ENCODE measurements around the gene GLG1.
"Not testable (repeated sequence)": the region's sequence is repeated elsewhere in the genome, so short reads cannot be mapped to it uniquely, and the experiment has no call there.

DNA sequence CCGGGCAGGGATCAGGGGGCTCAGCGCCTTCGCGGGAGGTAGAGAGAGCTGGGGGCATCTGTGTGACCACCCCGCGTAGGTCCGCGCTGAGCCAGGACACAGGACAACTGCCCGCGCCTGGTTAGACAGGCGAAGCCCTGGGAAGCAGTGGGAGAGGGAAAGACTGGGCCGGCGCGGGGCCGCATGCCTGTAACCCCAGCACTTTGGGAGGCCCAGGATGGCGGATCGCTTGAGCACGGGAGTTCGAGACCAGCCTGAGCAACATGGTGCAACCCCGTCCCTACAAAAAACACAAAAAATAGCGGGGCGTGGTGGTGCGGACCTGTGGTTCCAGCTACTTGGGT is 199.6 kb downstream of the GLG1 start:
- not testable (repeated sequence) for TF ChIP-seq CTCF (IDR thresholded peaks at IDR 0.05; ENCODE audit: insufficient read depth, low read length); SPI1 (IDR thresholded peaks at IDR 0.05; ENCODE audit: borderline replicate concordance, low read depth); REST (IDR thresholded peaks at IDR 0.05; ENCODE audit: insufficient replicate concordance, low read depth)
